DMS 273 (cell line): ENCODE data around the gene ITK.

Experiments
- DNase-seq: peaks from one replicate; lab custom pipeline; 2025; ENCODE audit not compliant: unreplicated experiment; lab: John Stamatoyannopoulos, UW

The ITK gene

DNA sequence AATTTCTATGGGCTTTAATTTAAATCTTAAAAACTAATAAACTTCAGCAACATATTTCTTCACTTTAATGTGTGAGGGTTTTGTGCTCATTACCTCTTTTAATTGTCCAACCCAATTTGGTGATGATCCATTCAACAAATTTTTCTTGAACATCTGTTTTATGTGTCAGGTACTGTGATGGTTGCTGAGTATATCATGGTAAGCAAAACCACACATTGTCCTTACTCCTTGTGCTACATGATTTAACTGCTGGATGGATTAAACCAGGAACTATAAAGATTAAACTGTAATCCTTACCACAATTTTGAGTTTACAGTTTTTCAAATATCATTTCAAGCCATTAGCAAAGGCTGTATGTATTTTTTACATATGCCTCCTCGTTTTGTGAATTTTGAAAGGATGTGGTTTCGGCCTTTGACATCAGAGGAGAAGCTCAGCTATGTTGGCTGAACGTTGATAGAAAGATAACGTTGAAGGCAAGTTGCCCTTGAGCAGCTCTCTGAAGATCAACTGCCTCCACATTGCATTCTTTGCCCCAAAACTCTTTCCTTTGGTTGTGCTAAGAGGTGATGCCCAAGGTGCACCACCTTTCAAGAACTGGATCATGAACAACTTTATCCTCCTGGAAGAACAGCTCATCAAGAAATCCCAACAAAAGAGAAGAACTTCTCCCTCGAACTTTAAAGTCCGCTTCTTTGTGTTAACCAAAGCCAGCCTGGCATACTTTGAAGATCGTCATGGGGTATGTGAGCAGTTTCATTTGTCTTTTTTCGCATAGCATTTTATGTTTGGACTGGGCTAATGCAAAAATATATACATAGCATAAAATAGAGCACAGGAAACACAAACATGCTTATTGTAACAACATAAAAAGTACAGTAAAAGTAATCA, at the start of gene ITK:
ITK (plus strand) TSS at position 467 of the 891 bp plus-strand sequence; CDS start at position 605, 138 bp downstream.
- no peak for DNase-seq

- peak; percentile 5 for DNase-seq
Measured at GRCh38 chr5:157130925-157131324, 49.7 kb upstream of the ITK start.

GRCh38 chr5:157132281-157132612, 48.4 kb upstream of the ITK start:
- DNase-seq = no peak

GRCh38 chr5:157137691-157138090, 42.9 kb upstream of the ITK start:
- no peak for DNase-seq

DNA sequence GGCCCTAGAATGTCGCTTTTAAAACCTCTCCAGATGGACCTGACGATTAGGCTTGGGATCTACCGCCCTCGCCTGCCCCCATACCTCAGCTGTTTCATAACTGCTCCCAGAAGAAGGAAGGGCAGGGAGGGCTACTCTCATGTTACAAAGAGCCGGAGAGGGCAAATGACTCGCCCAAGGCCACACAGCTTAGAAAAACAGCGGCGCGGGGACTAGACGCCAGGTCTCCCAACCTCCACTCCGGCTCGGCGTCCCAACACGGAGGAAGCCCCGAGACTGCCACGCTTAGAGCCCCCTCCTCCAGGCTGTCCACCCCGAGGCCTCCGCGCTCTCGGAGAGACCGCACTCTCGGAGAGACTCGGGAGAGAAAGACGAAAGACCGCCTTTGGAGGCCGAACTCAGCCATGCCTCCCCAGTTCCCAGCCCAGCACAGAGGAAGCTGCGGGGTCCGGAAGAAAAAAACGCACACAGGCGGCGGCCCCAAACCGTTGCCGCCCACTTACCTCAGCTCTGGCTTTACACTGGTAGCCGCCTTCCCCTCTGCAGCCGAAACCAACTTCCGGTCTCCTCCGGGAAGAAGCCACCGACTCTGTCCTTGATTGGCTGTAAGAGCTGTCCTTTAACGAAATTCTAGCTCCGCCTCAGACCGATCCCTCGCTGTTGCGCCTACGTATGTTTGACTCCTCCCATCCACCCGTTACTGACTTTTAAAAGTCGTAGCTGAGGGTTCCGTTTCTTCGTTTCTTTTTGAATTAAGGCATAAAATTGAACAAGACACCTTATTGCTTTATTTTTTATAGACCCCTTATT, 38.1 kb upstream of the ITK start, which contains the start of gene MED7:
MED7 (minus strand) TSS at position 549 of the 810 bp plus-strand sequence. CDS start 3,434 bp downstream, outside the sequence.
- peak; percentile 99 for DNase-seq

DNA sequence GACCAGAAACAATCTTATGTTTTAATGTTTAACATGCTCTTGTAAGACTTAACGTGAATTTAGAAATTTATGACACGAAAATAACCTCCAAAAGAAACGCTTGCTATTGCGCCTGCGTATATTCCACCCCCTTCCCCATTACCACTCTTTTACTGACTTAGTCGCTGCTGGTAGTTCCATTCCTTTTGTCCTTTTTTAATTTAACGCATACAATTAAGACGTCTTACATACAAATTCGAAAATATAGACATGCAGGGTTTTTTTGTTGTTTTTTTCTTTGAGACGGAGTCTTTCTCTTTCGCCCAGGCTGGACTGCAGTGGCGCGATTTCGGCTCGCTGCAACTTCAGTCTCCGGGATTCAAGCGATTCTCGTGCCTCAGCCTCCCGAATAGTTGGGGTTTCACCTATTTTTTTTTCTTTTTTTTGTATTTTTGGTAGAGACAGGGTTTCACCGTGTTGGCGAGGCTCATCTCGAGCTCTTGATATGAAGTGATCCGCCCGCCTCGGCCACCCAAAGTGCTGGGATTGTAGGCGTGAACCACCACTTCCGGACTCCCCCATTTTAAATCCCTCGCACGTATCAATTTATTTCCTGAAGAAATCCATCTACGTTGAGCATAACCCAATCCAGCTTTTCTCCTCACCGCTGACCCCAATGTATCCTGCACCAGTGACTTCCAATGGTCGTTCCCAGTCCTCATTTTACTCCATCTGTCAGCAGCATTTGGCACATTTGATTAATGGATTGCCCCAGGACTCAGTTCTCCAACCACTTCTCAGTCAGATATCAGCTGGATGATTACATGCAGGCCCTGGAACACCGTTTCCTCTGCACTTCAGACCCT, 37.3 kb upstream of the ITK start:
- peak; percentile 84 for DNase-seq

DNA sequence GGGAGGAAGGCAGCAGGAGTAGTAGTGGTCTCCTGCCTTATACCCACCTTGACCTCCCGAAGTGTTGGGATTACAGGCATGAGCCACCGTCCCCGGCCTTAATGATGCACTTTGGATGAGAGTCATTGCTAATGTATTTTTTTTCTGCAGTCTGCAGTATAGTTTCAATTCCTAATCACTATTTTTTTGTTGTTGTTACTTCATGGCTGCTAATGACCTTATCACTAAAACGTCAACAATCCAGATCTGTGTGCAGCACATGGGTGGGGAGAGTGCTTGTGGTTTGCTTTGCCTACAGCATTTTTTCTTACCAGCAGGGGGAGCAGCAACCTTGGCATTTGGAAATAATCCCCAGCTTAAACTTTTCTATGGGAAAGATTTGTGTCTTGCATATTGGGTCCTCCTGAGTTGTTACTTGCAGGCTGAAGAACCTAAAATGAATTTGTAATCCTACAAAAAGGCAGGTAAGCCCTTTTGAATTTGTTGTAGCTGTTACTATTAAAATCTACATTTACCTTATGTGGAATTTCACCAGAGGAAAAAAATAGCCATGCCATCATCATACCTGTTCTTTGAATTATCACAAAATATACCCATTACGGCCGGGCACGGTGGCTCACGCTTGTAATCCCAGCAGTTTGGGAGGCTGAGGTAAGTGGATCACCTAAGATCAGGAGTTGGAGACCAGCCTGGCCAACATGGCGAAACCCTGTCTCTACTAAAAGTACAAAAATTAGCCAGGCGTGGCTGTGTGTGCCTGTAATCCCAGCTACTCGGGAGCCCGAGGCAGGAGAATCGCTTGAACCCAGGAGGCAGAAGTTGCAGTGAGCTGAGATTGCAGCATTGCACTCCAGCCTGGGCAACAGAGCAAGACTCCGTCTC, 31.7 kb upstream of the ITK start:
- peak; percentile 85 for DNase-seq

DNA sequence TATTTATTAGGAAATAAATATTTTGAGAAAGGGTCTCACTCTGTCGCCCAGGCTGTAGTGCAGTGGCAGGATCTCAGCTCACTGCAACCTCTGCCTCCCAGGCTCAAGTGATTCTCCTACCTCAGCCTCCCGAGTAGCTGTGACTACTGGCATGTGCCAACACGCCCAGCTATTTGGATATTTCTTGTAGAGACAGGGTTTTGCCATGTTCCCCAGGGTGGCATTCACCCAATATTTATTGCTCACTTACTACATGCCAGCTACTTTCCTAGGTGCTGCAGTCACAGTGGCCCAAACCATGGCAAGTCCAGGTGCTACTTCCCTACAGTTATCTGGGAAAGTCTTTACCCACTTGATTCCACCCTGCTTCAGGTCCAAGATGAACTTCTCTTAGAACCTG, 29.6 kb upstream of the ITK start:
- DNase-seq = no peak

DNA sequence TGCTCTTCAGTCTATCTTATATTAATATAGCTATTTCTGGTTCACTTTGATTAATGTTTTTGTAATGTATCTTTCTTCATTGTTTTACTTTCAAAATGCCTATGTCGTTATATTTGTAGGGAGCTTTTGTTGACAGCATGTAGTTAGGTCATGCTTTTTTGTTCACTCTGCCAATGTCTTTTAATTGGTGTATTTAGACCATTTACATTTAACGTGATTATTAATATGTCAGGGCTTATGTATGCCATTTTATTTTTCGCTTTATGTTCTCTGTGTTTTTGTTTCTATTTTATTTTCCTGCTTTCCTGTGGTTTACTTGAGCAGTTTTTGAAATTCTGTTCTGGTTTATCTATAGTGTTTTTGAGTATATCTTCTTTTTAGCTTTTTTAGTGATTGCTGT, 25.3 kb upstream of the ITK start:
- DNase-seq = no peak

DNA sequence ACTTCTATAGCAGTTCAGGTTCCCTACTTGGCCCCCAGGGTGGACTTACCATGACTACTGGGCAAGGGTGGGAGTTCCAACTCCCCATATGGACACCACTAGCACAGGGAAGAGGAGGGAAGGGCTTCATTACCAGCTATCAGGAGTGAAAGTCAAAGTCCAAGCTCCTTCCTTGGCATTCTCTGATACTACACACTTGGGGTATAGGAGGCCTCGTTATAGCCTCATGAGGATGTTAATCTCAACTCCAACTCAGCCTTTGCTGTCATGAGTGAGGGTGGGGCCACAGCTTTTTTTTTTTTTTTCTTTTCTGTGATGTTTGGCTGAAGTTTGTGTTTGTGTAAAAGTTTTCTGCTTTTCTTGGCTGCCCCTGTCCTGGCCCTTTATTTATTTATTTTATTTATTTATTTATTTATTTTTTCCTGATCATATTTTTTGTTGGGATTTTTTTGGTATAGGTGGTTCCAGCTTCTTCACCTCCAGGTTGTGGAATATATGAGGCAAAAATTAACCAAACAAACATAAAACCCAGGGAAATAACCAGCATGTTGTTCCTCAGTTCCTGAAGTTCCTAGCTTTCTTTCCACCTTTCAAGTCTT, 23.2 kb upstream of the ITK start:
- DNase-seq = no peak

GRCh38 chr5:157159209-157159751, 21.4 kb upstream of the ITK start:
- DNase-seq = no peak

- DNase-seq = no peak
Measured at GRCh38 chr5:157160001-157160400, 20.6 kb upstream of the ITK start.

- no peak for DNase-seq
Measured at GRCh38 chr5:157161996-157162395, 18.6 kb upstream of the ITK start.

GRCh38 chr5:157162919-157163510, 17.6 kb upstream of the ITK start:
- no peak for DNase-seq

DNA sequence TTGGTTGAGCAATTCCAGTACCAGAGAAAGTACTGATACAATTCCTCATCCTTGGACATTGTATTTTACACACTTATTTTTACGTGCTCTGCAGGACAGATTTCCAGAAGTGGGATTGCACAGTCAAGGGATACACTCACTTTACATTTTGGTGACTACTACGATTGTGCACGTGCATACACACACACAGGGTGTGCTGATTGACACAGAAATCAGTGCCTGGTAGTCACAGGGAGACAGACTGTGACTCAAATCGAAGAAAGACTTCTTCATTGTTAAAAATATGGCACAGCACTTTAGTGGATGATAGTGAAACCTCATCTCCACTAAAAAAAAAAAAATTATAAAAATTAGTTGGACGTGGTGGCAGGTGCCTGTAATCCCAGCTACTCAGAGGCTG, 16.1 kb upstream of the ITK start:
- no peak for DNase-seq

- no peak for DNase-seq
Measured at GRCh38 chr5:157165261-157165660, 15.4 kb upstream of the ITK start.

GRCh38 chr5:157165668-157166067, 15.0 kb upstream of the ITK start:
- DNase-seq = no peak

- no peak for DNase-seq
Measured at GRCh38 chr5:157166214-157167213, 14.1 kb upstream of the ITK start, which contains the start of gene GARIN3. TSS of gene GARIN3 (minus strand) at chr5:157166264. CDS start at chr5:157166168, 96 bp downstream.
